HFFc6 (cell line): Measurements from ENCODE around the gene PM20D2. TPM values are rescaled to one million over a fixed set of nuclear protein-coding genes. Genes with fewer than 3 reads are reported as not detected.

Source experiments
- DNase-seq: peaks from one replicate; pipeline ENCODE4 v3.0.0-alpha.2; 2018
- H3K27ac Mint-ChIP-seq: 2 replicates; pipeline ENCODE4 v1.8.0; 2020; ENCODE audit warnings: mild to moderate bottlenecking, mixed read lengths
- H3K27me3 Mint-ChIP-seq: 2 replicates; pipeline ENCODE4 v1.8.0; 2021; ENCODE audit warnings: mild to moderate bottlenecking, moderate library complexity, mixed read lengths; ENCODE audit not compliant: insufficient read depth
- H3K36me3 Mint-ChIP-seq: 2 replicates; pipeline ENCODE4 v1.8.0; 2021; ENCODE audit warnings: low read depth, mixed read lengths
- H3K4me1 Mint-ChIP-seq: 2 replicates; pipeline ENCODE4 v1.8.0; 2020; ENCODE audit warnings: low read depth, mixed read lengths
- H3K4me3 Mint-ChIP-seq: 2 replicates; pipeline ENCODE4 v1.8.0; 2020; ENCODE audit warnings: mild to moderate bottlenecking, moderate library complexity, mixed read lengths
- H3K9me3 Mint-ChIP-seq: 2 replicates; pipeline ENCODE4 v1.8.0; 2020; ENCODE audit warnings: mild to moderate bottlenecking, mixed read lengths
- CTCF ChIP-seq: fragments of 200-600 bp; sonication (generic); IDR thresholded peaks from 2 replicates; pipeline ENCODE4 v1.5.0; 2021; ENCODE audit warnings: antibody characterized with exemption, mild to moderate bottlenecking
- total RNA-seq, 6 experiments: library from RNA; stranded (reverse); fragmentation: NEBNext Ultra II Directional; extraction: Animal tissue kit (Norgen Biotek cat#: 25700); gene quantifications; 2 replicates in 1 of 6; 3 replicates in 5 of 6; pipeline ENCODE4 v1.2.3, GENCODE V29; 2021

PM20D2 gene
- total RNA-seq, 6 experiments from 2014 or later = 3.0 to 4.9 (median 3.2) TPM

GRCh38 chr6:89161326-89162046 is 15.6 kb downstream of the PM20D2 start:
- Mint-ChIP-seq H3K36me3 (no peaks in the 10 kb centered on the region; the same call in 1 of the 2 replicates), H3K4me3 (no peak overlapping the region), H3K9me3 (no peaks in the 10 kb centered on the region), H3K4me1 (no peaks in the 10 kb centered on the region), H3K27ac (no peak overlapping the region), H3K27me3 (no peaks in the 10 kb centered on the region)
- no peak for DNase-seq
- TF ChIP-seq CTCF = no peak

DNA sequence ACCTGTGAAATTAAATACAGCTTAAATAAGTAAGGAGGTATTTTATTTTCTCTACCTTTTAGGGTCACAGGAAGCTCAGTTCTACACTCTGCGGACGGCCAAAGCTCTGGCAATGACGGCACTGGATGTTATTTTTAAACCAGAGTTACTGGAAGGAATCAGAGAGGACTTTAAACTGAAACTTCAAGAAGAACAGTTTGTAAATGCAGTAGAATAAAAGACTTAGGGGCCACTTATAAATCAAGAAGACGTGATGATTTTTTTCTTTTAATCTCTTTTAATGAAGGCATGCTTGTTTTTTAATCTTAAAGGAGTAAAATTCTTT is 16.2 kb downstream of the PM20D2 start:
- no peaks in the 10 kb centered on the region for H3K9me3 Mint-ChIP-seq
- H3K4me1 Mint-ChIP-seq = no peaks in the 10 kb centered on the region
- H3K36me3 Mint-ChIP-seq = no peaks in the 10 kb centered on the region; the same call in 1 of the 2 replicates
- no peaks in the 10 kb centered on the region for H3K27me3 Mint-ChIP-seq
- no peak overlapping the region for H3K4me3 Mint-ChIP-seq
- no peak overlapping the region for H3K27ac Mint-ChIP-seq
- TF ChIP-seq CTCF = no peak
- DNase-seq = no peak

DNA sequence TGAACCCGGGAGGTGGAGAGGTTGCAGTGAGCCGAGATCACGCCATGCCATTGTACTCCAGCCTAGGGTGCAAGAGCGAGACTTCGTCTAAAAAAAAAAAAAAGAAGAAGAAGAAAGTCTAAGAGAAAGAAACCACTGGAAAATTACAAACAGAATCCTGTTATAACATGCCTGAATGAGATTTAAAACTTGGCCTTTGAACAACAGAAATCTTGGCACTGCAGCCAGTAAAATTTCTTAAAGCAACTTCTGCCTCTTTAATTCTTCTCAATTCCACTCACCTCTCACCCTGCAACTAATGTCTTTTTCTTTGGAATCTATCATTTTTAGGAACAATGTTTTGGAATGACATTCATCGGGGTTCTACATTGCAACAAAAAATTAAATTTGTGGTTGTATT is 26.3 kb downstream of the PM20D2 start:
- H3K9me3 Mint-ChIP-seq = no peaks in the 10 kb centered on the region
- no peak for TF ChIP-seq CTCF
- no peaks in the 10 kb centered on the region for H3K36me3 Mint-ChIP-seq
- DNase-seq = no peak
- H3K4me1 Mint-ChIP-seq = no peaks in the 10 kb centered on the region
- no peak overlapping the region for H3K27ac Mint-ChIP-seq
- H3K4me3 Mint-ChIP-seq = no peak overlapping the region
- H3K27me3 Mint-ChIP-seq = peaks cover 10% of the 10 kb centered on the region; the same call in 1 of the 2 replicates

- H3K27me3 Mint-ChIP-seq = peaks cover 10% of the 10 kb centered on the region; the same call in 1 of the 2 replicates
- H3K4me1 Mint-ChIP-seq = no peaks in the 10 kb centered on the region
- no peak for DNase-seq
- TF ChIP-seq CTCF = no peak
- no peaks in the 10 kb centered on the region for H3K9me3 Mint-ChIP-seq
- no peaks in the 10 kb centered on the region for H3K36me3 Mint-ChIP-seq
- H3K27ac Mint-ChIP-seq = no peak overlapping the region
- no peak overlapping the region for H3K4me3 Mint-ChIP-seq
Measured at GRCh38 chr6:89173634-89174033, 27.8 kb downstream of the PM20D2 start.

DNA sequence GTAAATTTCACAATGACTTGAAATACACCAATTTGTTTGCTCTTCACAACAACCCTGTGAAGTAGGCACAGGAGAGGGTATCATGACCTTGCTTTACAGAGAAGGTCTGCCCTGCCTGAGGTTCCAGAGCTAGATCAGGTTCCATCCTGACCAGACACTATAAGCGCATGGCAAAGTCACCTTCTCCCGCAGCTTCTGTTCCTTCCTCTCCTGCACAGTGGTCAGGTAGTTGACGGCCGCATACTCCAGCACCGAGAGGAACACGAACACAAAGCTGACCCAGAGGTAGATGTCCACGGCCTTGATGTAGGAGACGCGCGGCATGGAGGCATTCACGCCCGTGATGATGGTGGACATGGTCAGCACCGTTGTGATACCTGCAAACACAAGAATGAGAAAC is 34.3 kb downstream of the PM20D2 start:
- H3K36me3 Mint-ChIP-seq = no peaks in the 10 kb centered on the region
- H3K4me1 Mint-ChIP-seq = no peaks in the 10 kb centered on the region
- no peaks in the 10 kb centered on the region for H3K9me3 Mint-ChIP-seq
- no peak overlapping the region for H3K4me3 Mint-ChIP-seq
- H3K27ac Mint-ChIP-seq = no peak overlapping the region
- DNase-seq = no peak
- H3K27me3 Mint-ChIP-seq = peaks cover 26% of the 10 kb centered on the region
- no peak for TF ChIP-seq CTCF
